Measurements from ENCODE around the gene PIP5K1B.

- TF ChIP-seq POLR2AphosphoS5 (IDR thresholded peaks at IDR 0.05; ENCODE audit: low read depth, low read length) = no peak
- TF ChIP-seq TAF1 (IDR thresholded peaks at IDR 0.05; ENCODE audit: borderline replicate concordance, low read depth, low read length) = no peak
Measured at GRCh38 chr9:68873179-68873578, 168.1 kb downstream of the PIP5K1B start.
